Fibroblast of skin of right quadriceps (primary cell): ENCODE measurements around the gene KDM7A.
"Not testable (repeated sequence)": the region's sequence is repeated elsewhere in the genome, so short reads cannot be mapped to it uniquely, and the experiment has no call there.

Experiments used
- DNase-seq: peaks from one replicate; pipeline ENCODE4 v3.0.0-alpha.2; 2013

Gene KDM7A

DNA sequence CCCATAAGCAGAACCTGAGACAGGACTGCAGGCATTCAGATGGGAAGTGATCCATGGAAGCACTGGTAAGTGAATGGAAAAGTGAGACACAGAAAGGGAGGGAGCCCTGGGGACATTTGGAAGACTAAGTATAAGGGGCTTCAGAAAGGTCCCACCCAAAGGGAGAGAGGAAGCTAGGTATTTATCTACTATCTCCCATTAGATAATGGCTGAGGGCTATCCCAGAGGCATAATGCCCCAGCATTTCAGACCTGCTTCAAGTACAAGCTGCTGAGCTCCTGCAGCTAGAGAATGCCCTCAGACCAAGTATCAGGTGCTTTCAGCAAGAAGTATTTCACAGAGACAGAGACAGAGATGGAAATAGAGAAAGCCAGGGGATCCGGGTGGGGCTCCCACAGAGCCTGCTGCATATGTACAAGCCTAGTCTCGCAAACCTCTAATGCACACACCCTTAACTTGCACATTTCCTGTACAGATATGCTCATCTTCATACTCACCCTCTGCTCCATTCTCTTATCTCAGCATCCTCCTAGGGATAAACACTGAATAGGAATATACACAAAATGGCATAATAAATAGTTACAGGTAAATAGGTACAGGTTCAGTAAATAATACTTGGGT is 20.2 kb downstream of the KDM7A start:
- DNase-seq = no peak

GRCh38 chr7:140155428-140155827 is 21.4 kb downstream of the KDM7A start:
- DNase-seq = no peak

DNA sequence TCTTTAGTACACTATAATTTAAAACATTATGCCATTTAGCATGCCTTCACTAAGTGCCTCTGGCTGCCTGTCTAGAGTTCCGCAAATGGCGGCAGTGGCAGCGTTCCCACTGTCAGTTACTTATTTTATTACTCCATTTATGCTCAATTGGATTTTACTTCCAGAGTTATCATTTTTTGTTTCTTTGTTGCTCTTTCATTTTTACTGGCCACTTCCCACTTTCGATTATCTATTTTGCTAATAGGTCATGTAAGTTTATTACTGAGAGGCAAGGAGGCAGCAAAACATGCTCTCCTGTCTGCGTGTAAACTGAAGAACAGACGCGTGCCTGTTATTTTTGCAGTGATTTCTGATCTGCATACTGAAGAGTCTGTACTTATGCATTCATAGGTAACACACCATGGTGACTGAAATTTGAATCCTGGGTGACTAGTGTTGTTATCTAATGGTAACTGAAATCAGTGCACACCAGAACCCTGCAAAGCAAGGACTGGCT is 23.1 kb downstream of the KDM7A start:
- DNase-seq = no peak

DNA sequence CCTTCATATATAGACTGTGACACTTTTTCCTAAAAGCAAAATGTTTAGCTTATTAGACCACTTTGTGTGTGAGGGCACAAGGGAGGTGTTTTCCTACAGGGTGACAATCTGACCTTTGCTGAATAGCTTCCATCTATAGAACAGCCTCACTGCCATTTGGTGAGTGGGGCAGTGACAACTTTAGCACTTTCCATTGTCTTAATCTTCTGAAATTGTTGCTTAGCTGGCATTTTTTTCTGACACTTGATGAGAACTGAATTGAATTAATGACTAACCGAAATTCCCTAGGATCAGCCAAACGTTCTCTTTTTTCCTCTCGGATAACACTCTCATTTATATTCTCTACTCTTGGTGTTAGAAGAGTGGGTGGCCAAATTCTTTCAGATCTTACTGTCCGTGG is 30.2 kb downstream of the KDM7A start:
- DNase-seq = no peak

DNA sequence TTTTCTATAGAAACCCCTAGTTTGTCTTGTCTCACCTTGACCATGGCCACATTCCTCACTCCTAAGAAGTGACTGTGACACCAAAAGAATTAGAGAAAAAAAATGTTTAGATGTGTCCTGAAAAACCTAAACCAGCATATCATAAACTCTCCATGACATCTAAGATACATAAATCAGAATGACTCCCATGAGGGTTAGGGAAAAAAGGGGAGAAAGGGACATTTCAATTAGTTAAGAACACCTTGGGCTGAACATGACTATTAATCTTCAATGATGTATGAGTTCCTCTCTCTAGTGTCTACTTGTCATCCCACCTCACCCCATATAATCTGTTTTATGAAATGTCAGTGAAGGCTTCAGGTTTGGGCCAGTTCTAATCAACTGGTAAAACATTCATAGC is 31.1 kb downstream of the KDM7A start:
- no peak for DNase-seq

- DNase-seq = no peak
These were observed 32.0 kb downstream of the KDM7A start for GRCh38 chr7:140144821-140145220.

DNA sequence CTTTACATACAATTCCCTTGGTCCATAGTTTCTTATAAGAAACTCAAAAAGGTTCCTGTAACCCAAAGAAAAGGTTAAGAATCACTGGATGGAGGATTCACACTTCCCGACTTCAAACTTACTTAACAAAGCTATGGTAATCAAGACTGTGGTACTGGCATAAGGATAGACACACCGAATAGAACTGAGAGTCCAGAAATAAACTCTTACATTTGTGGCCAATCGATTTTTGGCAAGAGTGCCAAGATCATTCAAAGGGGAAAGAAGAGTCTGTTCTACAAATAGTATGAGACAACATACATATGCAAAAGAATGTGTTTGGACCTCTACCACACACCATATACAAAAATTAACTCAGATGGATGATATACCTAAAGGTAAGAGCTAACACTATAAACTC is 32.8 kb downstream of the KDM7A start:
- DNase-seq = no peak

GRCh38 chr7:140142031-140142430 is 34.8 kb downstream of the KDM7A start:
- DNase-seq = no peak

GRCh38 chr7:140141256-140141655 is 35.5 kb downstream of the KDM7A start:
- DNase-seq = no peak

DNA sequence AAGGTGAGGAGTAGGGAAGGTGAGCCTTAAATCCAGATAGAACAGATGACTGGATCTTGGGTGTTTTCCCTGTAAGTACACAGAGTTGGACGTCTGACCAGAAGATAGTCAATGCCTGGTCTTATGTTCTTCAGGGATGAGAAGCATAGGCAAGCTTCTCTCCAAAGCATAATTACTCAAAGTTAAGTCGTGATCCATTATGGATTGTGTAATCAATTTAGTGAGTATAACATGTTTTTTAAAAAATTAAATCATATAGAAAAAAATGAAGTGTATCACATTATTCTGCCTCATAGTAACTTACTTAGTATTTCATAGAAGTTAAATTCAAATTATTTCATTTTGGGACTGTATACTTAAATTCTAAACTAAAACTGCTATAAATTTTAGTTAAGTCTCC is 39.7 kb downstream of the KDM7A start:
- no peak for DNase-seq

DNA sequence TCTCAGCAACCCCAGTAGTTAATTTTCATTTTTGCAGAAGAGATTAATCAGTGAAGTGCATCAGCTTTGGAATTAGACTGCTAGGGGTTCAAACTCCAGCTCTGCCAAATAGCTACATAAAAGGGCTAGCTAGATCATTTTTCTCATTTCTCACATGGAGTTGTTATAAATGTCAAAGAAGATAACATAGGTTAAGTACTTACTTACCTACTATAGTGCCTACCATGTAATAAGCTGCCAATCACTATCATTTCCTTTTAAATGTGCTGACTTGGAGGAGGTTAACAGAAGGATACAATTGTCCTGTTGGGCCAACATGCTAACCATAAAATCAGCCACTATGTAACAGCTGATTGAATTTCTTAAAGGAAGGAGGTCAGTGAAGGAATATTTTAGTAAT is 40.7 kb downstream of the KDM7A start:
- DNase-seq = no peak

- no peak for DNase-seq
These were observed 42.7 kb downstream of the KDM7A start for GRCh38 chr7:140134039-140134438.

DNA sequence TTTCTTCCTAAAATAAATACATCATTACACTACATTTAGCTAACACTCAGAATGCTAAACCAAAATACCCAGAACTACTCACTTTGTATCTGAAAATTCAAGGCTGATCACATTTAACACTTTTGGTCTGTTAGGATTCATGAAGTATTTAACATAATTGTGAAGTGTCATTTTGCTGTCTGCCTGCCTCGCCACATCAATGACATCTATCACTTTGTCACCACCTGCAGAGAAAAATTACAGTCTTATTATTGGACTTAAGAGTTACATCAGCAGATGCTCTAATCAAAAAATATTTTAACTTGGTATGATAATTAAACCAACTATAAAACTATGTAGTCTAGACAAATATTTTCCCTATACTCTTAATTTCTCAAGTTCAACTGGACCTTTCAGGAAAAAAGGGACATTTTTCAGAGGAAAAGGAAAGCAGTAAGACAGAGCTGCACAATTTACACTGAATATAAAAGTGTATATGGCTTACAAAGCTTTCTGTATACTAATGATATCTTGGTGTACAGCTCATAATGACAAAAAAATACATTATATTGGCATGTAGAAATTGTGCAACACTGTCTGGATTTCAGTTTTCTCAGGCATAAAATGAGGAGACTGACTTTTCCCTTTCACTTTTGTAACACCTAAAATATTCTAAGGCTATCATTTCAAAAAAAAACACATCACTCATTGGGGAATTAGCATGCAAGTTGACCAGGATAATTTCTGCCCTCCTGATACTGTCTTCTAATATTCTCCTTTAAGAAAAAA is 49.2 kb downstream of the KDM7A start:
- no peak for DNase-seq

DNA sequence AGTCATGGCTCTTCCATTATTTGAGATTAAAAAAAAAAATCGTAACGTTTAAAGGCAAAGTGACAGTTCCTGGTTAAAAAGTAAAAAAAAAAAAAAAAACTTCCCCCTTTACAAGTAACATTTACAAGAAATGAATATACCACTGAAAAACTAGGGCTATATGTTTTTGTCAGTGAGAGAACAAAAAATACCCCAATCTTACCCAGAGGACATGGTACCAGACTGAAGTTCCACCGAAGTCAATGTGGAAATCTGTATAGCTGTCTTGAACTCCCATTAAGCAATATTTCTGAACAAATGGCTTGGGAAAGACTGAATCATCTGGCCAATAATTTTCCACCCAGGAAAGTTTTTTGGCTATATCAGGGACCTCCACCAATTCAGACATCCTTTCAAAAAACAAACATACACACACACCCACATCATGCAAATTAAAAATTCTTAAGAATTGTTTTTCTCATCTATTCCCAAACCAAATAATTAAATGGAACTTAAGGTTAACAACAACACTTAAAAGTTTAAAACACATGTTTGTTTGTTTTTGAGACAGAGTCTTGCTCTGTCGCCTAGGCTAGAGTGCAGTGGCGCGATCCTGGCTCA is 50.2 kb downstream of the KDM7A start:
- DNase-seq = no peak

DNA sequence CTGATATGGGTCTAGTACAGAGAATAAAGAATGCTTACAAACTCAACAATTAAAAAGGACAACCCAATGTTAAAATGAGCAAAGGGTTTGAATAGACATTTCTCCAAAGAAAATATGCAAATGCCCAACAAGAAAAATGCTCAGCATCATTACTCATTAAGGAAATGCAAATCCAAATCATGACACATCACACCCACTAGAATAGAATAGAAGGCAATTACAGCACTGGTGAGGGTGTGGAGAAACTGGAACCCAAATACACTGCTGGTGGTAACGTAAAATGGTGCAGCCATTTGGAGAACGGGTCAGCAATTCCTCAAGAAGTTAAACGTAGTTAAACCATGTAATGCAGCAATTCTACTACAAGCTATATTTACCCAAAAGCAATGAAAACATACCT is 53.8 kb downstream of the KDM7A start:
- no peak for DNase-seq

- no peak for DNase-seq
These were observed 55.5 kb downstream of the KDM7A start for GRCh38 chr7:140121326-140121725.

DNA sequence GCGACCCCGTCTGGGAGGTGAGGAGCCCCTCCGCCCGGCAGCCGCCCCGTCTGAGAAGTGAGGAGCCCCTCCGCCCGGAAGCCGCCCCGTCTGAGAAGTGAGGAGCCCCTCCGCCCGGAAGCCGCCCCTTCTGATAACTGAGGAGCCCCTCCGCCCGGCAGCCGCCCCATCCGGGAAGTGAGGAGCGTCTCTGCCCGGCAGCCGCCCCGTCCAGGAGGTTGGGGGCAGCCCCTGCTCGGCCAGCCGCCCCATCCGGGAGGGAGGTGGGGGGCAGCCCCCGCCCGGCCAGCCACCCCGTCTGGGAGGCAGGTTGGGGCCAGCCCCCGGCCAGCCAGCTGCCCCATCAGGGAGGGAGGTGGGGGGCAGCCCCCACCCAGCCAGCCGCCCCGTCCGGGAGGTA is 62.0 kb downstream of the KDM7A start:
- DNase-seq = not testable (repeated sequence)

DNA sequence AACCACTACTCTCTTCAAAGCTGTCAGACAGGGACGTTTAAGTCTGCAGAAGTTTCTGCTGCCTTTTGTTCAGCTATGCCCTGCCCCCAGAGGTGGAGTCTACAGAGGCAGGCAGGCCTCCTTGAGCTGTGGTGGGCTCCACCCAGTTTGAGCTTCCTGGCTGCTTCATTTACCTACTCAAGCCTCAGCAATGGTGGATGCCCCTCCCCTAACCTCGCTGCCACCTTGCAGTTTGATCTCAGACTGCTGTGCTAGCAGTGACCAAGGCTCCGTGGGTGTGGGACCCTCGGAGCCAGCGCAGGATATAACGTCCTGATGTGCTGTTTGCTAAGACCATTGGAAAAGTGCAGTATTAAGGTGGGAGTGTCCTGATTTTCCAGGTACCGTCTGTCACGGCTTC is 68.0 kb downstream of the KDM7A start:
- not testable (repeated sequence) for DNase-seq

- no peak for DNase-seq
These were observed 80.3 kb downstream of the KDM7A start for GRCh38 chr7:140096459-140096858.

GRCh38 chr7:140093375-140093774 is 83.4 kb downstream of the KDM7A start:
- no peak for DNase-seq

DNA sequence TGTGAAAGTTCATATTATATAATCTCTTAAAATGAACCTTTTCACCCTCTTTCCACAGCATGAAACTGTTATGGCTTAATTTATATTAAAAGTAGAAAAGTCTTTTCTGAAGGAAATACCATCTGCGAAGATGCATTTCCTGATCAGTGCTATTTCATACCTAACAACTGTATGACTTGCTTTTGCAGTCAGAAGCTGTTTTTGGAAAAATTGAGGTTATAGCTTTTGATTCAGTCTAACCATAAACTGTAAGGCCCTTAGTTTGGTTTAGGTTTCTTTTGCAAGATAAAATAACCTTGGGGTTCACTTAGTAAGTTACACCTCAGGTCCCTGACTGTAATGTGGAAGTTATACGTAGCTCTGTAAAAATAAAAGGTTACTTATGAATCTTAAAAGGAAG is 91.3 kb downstream of the KDM7A start:
- no peak for DNase-seq

- DNase-seq = no peak
These were observed 91.8 kb downstream of the KDM7A start for GRCh38 chr7:140084972-140085371.

DNA sequence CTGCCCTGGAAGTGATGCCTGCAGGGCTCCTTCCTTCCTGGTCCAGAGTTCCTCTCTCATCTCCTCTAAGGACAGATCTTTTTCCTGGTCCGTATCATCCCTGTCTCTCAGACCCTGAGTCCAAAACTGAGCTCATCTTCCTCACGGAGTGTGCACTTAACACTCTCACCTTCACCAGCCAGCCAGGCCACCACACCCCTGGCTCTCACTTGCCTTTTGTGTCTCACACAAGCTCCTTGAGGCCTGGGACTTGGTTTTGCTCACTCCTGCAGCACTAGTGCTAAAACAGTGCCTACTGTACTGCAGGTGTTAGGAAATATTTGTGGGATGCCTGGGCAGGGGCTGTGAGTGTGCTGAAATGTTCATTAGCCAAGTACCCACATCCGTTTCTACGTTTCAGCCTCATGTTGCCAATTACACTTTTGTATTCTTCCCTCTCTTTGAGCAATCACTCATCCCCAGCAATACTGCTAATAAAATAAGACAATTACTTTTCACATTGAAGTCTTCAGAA is 92.6 kb downstream of the KDM7A start:
- no peak for DNase-seq

DNA sequence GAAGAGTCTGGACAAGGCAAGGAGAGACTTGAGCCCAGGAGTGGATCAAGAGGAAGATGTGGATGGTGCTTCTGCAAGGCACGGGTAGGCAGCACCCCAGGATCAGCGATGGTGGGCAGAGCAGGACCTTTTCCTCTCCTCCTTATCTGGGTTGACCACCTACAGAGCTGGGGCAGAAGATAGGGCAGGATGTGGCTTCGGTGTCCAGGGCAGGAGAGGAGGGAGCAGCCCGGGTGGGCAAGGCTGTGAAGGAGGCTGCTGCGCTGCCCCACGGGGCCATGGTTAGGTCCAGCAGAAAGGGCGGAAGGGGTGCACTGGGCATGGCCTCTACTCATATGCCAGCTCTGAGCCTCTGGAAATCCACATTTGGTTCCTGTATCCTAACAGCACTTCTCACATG is 94.0 kb downstream of the KDM7A start:
- no peak for DNase-seq
